GM23248 (cell line): ENCODE results near the gene DCDC1.

ENCODE experiments used
- EZH2 ChIP-seq: fragments of 200-600 bp; sonication (generic); IDR thresholded peaks from 2 replicates; pipeline ENCODE4 v1.6.1; 2018; ENCODE audit warnings: antibody characterized with exemption, mild to moderate bottlenecking; ENCODE audit not compliant: insufficient read depth, poor library complexity, severe bottlenecking
- EZH2phosphoT487 ChIP-seq: fragments of 200-600 bp; sonication (generic); IDR thresholded peaks from 2 replicates; pipeline ENCODE4 v1.6.1; 2018; ENCODE audit warnings: antibody characterized with exemption, moderate library complexity, mild to moderate bottlenecking, low read depth; ENCODE audit not compliant: insufficient read depth

GRCh38 chr11:30938810-30939209, 430.7 kb downstream of the DCDC1 start:
- TF ChIP-seq EZH2 (no peak), EZH2phosphoT487 (no peak)
